Measurements from ENCODE around the gene LHFPL2.
A peak's percentile ranks its signal among the peaks of the same experiment; 100 is the strongest.

LHFPL2 gene

GRCh38 chr5:78515670-78516069 lies 132.9 kb downstream of the LHFPL2 start:
- DNase-seq, result no peak

DNA sequence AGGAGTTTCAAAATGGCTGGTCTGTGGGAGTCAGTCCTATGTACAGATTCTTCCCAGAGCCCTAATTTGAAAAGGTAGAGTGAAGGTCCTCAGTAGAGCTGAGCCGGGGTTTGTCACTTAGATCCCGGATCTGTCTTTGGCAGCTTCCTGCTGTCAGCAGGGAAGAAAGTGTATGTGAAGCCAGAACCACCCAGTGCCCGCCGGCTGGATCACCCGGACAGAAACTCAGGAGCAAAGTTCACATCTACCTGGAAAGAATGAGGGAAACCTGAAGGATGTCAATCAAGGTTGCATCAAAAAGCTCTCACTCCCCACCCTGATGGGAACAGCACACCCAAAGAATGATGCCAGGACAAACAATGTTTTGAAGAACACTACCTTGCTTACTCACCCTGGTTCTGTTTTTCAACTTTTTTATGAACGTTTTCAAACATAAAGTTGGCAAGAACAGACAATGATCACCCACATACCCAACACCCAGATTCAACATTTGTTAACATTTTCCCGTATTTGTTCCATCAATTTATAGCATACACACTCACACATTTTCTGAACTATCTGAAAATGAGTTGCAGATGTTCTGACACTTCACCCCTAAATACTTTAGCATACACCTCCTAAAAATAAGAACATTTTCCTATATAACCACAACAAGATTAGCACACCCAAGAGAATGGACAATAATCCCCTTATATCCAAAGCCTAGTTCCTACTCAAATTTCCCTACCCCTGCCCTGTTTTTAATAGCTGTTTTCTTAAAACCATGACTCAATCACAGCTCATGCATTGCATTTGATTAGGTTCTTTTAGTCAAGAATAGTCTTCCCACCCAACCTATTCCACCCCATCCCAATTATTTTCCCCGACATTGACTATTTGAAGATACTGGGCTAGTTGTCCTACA lies 133.9 kb downstream of the LHFPL2 start:
- DNase-seq, result no peak

GRCh38 chr5:78513441-78513840 lies 135.1 kb downstream of the LHFPL2 start:
- DNase-seq, result no peak

DNA sequence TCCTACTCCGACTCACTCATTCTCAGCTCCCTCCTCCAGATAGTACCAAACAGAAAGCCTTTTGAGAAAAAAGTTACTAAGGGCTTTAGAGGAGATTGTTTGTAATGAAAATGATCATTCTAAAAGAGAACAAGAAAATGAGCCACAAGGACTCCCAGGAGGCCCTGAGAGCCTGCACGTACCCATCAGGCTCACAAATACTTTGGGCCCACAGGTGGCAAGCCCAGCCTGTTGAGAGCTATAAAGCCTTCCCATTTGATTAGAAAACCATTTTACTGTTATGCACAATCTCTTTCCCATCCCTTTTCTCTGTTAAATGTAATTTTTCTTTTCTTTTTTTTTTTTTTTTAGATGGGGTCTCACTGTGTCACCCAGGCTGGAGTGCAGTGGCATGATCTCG lies 136.1 kb downstream of the LHFPL2 start:
- no peak for DNase-seq

GRCh38 chr5:78511121-78511906 lies 137.3 kb downstream of the LHFPL2 start:
- no peak for DNase-seq

GRCh38 chr5:78509884-78510769 lies 138.4 kb downstream of the LHFPL2 start:
- peak; percentile 21 for DNase-seq

GRCh38 chr5:78509145-78509865 lies 139.3 kb downstream of the LHFPL2 start:
- no peak for DNase-seq

- DNase-seq, result no peak
These were observed 140.3 kb downstream of the LHFPL2 start for GRCh38 chr5:78508186-78508765.

GRCh38 chr5:78507531-78507930 lies 141.0 kb downstream of the LHFPL2 start:
- no peak for DNase-seq

- no peak for DNase-seq
These were observed 142.1 kb downstream of the LHFPL2 start for GRCh38 chr5:78506261-78507024.

DNA sequence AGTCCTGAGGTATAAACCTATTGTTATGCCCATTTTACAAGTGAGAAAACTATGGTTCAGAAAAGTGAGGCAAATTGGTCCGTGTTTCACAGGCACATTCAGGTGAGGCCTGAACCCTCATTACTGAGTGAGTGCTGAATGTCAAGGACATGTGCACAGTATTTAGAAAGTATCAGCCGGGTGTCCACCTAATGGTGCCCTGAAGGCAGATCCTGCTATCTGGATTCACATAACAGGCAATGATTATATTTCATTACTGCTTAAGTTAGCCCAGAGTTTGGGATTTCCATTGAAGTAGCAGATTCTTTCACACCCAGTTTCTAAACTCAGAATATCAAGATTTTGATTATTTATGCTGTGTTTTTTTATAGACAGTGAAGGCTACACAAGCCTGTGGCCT lies 142.7 kb downstream of the LHFPL2 start:
- no peak for DNase-seq

- DNase-seq, result no peak
These were observed 143.6 kb downstream of the LHFPL2 start for GRCh38 chr5:78504704-78505677.

GRCh38 chr5:78503958-78504653 lies 144.5 kb downstream of the LHFPL2 start:
- DNase-seq, result no peak

GRCh38 chr5:78501411-78502352 lies 146.9 kb downstream of the LHFPL2 start:
- no peak for DNase-seq

DNA sequence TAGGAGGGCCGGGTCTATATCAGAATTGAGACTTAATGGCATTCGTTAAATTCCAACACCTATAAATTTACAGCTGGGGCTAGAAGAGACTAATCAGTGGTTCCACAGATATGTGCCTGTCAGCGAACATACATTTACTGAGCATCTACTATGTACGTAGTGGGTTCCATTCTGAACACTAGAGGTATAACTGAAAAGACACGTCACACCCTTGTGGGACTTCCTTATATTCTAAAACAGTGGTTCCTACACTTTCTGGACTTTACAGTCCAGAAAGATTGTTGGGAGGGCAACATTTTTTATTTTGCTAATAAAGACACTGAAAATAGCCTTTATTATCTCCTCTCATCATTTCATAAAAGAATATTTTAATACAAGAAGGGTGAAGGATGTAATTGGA lies 147.7 kb downstream of the LHFPL2 start:
- no peak for DNase-seq

DNA sequence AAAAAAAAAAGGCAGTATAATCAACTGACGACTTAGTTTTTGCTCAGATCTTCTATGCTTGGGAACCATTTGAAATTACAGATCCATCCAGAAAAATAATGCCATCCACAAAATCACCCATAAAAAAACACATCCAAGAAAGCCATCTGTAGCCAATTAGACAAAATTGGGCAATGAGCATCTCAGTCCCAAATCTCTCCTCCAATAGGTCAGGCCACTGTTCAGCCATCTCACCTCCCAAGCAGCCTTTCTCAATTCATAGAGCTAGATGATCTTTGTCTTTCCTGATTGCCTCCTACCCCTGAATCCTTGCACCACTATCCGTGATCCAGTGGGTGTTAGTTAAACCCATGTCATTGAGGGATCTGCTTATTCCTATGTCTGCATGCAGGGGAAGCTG lies 148.5 kb downstream of the LHFPL2 start:
- no peak for DNase-seq

DNA sequence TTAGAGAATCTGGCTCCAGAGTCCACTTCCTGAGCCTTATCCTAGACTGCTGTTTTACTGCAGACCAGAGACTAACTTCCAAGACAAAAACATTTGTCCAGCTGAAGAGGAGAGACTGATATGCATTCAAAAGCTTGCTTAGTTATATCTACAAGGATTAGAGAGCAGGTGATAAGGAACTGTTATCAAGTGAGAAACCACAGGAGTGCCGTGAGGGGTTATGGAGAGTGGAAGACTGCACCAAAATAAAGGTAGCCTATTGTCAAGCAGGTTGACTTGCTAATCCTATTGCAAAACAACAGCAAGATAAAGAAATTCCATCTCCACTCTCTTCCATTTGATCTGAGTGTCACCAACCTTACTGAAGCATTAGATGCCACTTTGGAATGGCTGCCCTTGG lies 149.1 kb downstream of the LHFPL2 start:
- no peak for DNase-seq

Measured in stimulated activated CD4-positive, alpha-beta T cell treated with anti-CD3 and anti-CD28 coated beads, Interleukin-4, amount 100 ng/mL, for 1 hour (primary cell).